ENCODE measurements around the gene LBR. TPM values are rescaled to one million over a fixed set of nuclear protein-coding genes. Genes with fewer than 3 reads are reported as not detected.

The LBR gene
- total RNA-seq, 1 donor from 2014 or later = 56.4 TPM

DNA sequence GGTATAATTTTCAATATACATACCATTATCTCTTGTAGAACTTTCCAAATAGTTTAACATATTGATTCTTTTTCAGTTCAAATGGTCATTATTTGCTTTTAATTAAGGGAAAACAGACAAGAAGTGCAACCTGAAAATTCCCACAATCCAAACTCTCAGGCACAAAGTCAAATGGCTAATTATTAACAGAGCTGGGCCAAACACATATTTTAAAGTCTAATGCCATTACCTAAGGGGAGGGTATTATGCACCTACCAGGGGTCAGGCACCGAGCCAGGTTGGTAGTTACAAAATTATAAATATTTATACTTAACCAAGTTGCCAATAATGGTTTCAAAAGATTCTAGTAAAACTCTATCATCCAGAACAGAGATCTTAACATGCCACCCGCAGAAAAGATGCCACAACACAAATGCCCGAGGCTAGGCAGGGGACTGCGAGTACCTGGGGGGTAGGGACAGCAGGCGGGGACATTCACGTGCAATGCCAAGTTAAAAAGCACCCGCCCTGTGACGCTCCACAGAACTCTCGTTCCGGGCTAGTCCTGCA is 15.0 kb downstream of the LBR start:
- intact Hi-C loops (cut with DNase I) = no loop called here
- DNase-seq = no peak
- ATAC-seq = peak; percentile 66 to 77

DNA sequence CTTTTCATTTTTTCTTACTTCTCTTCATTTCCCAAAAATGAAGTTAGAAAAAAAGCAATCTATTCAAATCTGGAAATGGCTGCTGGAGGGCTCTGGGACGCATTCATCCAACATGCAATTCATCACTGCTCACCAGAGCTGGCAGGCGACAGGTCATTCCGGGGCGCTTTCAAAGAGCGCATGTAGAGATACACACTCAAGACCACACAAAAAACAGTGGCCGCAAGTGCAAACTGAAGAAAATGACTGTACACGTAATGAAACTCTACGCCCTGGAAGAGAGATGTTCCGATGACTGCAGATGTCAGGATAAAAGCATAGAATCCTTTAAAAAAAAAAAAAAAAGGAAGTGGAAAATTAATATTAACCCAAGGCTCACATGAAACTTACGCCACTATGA is 15.5 kb downstream of the LBR start:
- Histone ChIP-seq H3K27ac (no peak overlapping the region), H3K36me3 (peaks cover 80% of the 10 kb centered on the region), H3K4me1 (no peaks in the 10 kb centered on the region), H3K27me3 (ENCODE audit: low read depth) (no peaks in the 10 kb centered on the region), H3K4me3 (no peak overlapping the region), H3K9me3 (no peaks in the 10 kb centered on the region)
- DNase-seq (no peak), ATAC-seq (no peak)
- intact Hi-C loops (cut with DNase I) = no loop called here
- TF ChIP-seq, protein P1, sequence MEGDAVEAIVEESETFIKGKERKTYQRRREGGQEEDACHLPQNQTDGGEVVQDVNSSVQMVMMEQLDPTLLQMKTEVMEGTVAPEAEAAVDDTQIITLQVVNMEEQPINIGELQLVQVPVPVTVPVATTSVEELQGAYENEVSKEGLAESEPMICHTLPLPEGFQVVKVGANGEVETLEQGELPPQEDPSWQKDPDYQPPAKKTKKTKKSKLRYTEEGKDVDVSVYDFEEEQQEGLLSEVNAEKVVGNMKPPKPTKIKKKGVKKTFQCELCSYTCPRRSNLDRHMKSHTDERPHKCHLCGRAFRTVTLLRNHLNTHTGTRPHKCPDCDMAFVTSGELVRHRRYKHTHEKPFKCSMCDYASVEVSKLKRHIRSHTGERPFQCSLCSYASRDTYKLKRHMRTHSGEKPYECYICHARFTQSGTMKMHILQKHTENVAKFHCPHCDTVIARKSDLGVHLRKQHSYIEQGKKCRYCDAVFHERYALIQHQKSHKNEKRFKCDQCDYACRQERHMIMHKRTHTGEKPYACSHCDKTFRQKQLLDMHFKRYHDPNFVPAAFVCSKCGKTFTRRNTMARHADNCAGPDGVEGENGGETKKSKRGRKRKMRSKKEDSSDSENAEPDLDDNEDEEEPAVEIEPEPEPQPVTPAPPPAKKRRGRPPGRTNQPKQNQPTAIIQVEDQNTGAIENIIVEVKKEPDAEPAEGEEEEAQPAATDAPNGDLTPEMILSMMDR (IDR thresholded peaks at IDR 0.05) = no peak

More for the DNA sequence above, 15.0 kb downstream of the LBR start:
- Histone ChIP-seq H3K4me1 (no peaks in the 10 kb centered on the region), H3K36me3 (peaks cover 83% of the 10 kb centered on the region), H3K27me3 (ENCODE audit: low read depth) (no peaks in the 10 kb centered on the region), H3K9me3 (no peaks in the 10 kb centered on the region), H3K4me3 (no peak overlapping the region), H3K27ac (no peak overlapping the region)
- TF ChIP-seq, protein P1 (IDR thresholded peaks at IDR 0.05) = no peak

DNA sequence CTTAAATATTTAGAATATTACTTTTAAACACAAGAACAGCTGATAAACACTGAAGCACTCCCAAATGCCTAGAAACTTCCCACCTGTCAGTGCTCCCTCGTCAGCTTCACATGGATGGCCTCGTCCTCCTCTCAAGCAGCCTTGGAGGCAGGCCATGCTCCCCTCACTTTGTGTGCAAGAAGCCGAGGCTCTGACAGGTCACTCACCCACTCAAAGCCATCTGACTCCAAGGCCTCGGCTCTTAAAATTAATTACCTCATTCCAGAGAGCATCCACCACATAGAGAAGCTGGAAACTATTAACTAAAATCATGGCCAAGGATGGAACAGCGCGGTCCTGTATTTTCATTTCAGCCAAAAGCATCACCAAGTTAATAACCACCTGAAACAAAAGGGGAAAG is 17.8 kb downstream of the LBR start:
- Histone ChIP-seq H3K27ac (no peak overlapping the region), H3K4me3 (no peak overlapping the region), H3K36me3 (peaks cover 80% of the 10 kb centered on the region), H3K27me3 (ENCODE audit: low read depth) (no peaks in the 10 kb centered on the region), H3K9me3 (no peaks in the 10 kb centered on the region), H3K4me1 (no peaks in the 10 kb centered on the region)
- ATAC-seq = no peak
- intact Hi-C loops (cut with DNase I) = no loop called here
- TF ChIP-seq, protein P1 (IDR thresholded peaks at IDR 0.05) = no peak
- DNase-seq = no peak

DNA sequence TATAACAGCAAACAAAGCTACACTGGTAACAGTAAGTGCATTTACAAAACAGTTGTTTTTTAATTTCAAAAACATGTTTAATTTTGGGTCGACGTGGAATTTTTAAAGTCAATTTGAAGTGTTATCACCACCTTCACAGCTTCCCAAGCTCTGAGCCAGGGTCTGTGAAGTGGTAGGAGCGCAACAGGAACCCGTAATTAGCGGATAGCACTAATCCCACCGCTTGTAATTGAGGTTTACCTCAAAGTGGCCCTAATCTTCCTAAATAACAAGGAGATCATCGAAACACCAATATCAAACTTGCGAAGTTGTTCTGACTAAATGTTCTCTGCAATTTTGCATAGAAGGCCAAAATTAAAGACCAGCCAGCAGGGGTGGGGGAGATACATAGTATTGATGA is 18.8 kb downstream of the LBR start:
- Histone ChIP-seq H3K27ac (no peak overlapping the region), H3K27me3 (ENCODE audit: low read depth) (no peaks in the 10 kb centered on the region), H3K9me3 (no peaks in the 10 kb centered on the region), H3K36me3 (peaks cover 80% of the 10 kb centered on the region), H3K4me3 (no peak overlapping the region), H3K4me1 (no peaks in the 10 kb centered on the region)
- TF ChIP-seq, protein P1 (IDR thresholded peaks at IDR 0.05) = no peak
- no peak for ATAC-seq
- no peak for DNase-seq
- intact Hi-C loops (cut with DNase I) = no loop called here

DNA sequence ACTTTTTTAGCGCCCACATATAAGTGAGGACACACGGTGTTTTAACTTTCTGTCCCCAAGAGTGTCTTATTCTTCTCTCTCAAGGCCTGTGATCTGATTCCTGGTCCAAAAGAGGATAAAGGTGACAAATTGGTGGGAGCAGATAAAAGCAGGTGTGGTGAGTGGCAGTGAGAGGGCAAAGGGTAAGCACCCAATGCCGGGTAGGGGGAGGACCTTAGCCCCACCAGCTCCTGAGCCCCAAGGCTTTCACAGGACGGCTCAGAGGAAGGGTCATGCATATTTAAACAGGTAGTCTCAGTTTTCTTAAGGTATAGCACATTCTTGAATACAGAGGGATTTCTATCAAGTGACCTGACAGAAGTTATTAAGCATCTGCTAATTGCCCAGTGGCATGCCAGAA is 19.6 kb downstream of the LBR start:
- intact Hi-C loops (cut with DNase I) = no loop called here
- TF ChIP-seq, protein P1 (IDR thresholded peaks at IDR 0.05) = no peak
- no peak overlapping the region for H3K27ac ChIP-seq
- ATAC-seq (no peak), DNase-seq (no peak)
- peaks cover 76% of the 10 kb centered on the region for H3K36me3 ChIP-seq
- H3K4me3 ChIP-seq = no peak overlapping the region
- H3K27me3 ChIP-seq (ENCODE audit: low read depth) = no peaks in the 10 kb centered on the region
- H3K4me1 ChIP-seq = no peaks in the 10 kb centered on the region
- H3K9me3 ChIP-seq = no peaks in the 10 kb centered on the region

All from lower lobe of right lung (tissue), 2 donors.